PC-3 (cell line): Measurements from ENCODE around the gene KLK5. TPM values are rescaled to one million over a fixed set of nuclear protein-coding genes. Genes with fewer than 3 reads are reported as not detected.

Experiments
- ATAC-seq: fragments of 200-7000 bp; cut with Tn5 transposase; 2 replicates; pipeline ENCODE4 v1.9.1; 2020; ENCODE audit warnings: mild to moderate bottlenecking, moderate library complexity
- BruUV-seq: library from RNA; stranded (reverse); fragments of 400-500 nt; replicated peaks from 2 replicates; lab custom pipeline; 2021; lab: Mats Ljungman, UMichigan
- CTCF ChIA-PET: fragments of 300-600 bp; sonication (Branson Sonifier 250); formaldehyde crosslinking; loops from one replicate; lab custom pipeline; 2022; ENCODE audit warnings: antibody characterized with exemption; lab: Charles Lee
- POLR2A ChIA-PET: fragments of 300-600 bp; sonication (Branson Sonifier 250); formaldehyde crosslinking; loops from one replicate; lab custom pipeline; 2022; ENCODE audit warnings: antibody characterized with exemption; ENCODE audit not compliant: unreplicated experiment; lab: Charles Lee
- DNase-seq: peaks from one replicate; pipeline ENCODE4 v3.0.0-alpha.2; 2015
- H2AFZ ChIP-seq: fragments of 300-600 bp; sonication (generic); 2 replicates; pipeline ENCODE4 v1.6.0; 2016; ENCODE audit warnings: antibody characterized with exemption, low read length
- H3F3A ChIP-seq: fragments of 300-600 bp; sonication (generic); one replicate; pipeline ENCODE4 v1.6.0; 2017; ENCODE audit warnings: antibody characterized with exemption, low read length, control low read depth, mild to moderate bottlenecking; ENCODE audit not compliant: unreplicated experiment
- H3K27ac ChIP-seq: fragments of 300-600 bp; sonication (generic); 2 replicates; pipeline ENCODE4 v1.5.1; 2016; ENCODE audit warnings: mild to moderate bottlenecking, low read length
- H3K27me3 ChIP-seq: fragments of 300-600 bp; sonication (generic); 2 replicates; pipeline ENCODE4 v1.6.1; 2016; ENCODE audit warnings: low read length, mixed read lengths
- H3K36me3 ChIP-seq: fragments of 300-600 bp; sonication (generic); 2 replicates; pipeline ENCODE4 v1.6.1; 2016; ENCODE audit warnings: low read depth, mixed run types, low read length, mixed read lengths
- H3K4me1 ChIP-seq: fragments of 300-600 bp; sonication (generic); 2 replicates; pipeline ENCODE4 v1.5.1; 2016; ENCODE audit warnings: low read length; ENCODE audit not compliant: insufficient read depth
- H3K4me2 ChIP-seq: fragments of 300-600 bp; sonication (generic); 2 replicates; pipeline ENCODE4 v1.6.0; 2016; ENCODE audit warnings: low read length
- H3K4me3 ChIP-seq: fragments of 300-600 bp; sonication (generic); 2 replicates; pipeline ENCODE4 v1.5.1; 2016; ENCODE audit warnings: mild to moderate bottlenecking, low read length, mixed read lengths
- H3K79me2 ChIP-seq: fragments of 300-600 bp; sonication (generic); 2 replicates; pipeline ENCODE4 v1.6.1; 2017; ENCODE audit warnings: low read length, mixed read lengths
- H3K9ac ChIP-seq: fragments of 300-600 bp; sonication (generic); 2 replicates; pipeline ENCODE4 v1.6.0; 2016; ENCODE audit warnings: mild to moderate bottlenecking, low read length
- H3K9me2 ChIP-seq: fragments of 300-600 bp; sonication (generic); replicated peaks from 2 replicates; pipeline ENCODE4 v1.6.1; 2016; ENCODE audit warnings: mixed run types, low read length, mixed read lengths
- H3K9me3 ChIP-seq: fragments of 300-600 bp; sonication (generic); 2 replicates; pipeline ENCODE4 v1.6.1; 2016; ENCODE audit warnings: low read length, mixed read lengths
- H4K20me1 ChIP-seq: fragments of 300-600 bp; sonication (generic); 2 replicates; pipeline ENCODE4 v1.6.1; 2016; ENCODE audit warnings: low read length, mixed read lengths
- CTCF ChIP-seq: fragments of 300-600 bp; sonication (generic); conservative IDR thresholded peaks from 2 replicates; pipeline ENCODE4 v1.5.1; 2017; ENCODE audit warnings: antibody characterized with exemption, low read depth, mild to moderate bottlenecking, low read length
- EZH2 ChIP-seq: fragments of 300-600 bp; sonication (generic); IDR thresholded peaks from one replicate; pipeline ENCODE4 v1.6.1; 2017; ENCODE audit warnings: antibody characterized with exemption, mild to moderate bottlenecking, low read length; ENCODE audit not compliant: unreplicated experiment
- EZH2phosphoT487 ChIP-seq: fragments of 300-600 bp; sonication (generic); IDR thresholded peaks from 2 replicates; pipeline ENCODE4 v1.6.1; 2018; ENCODE audit warnings: mild to moderate bottlenecking, antibody characterized with exemption, low read length, borderline replicate concordance
- intact Hi-C: fragments of 100-400 bp; cut with micrococcal nuclease; formaldehyde crosslinking; loops from 2 replicates; pipeline ENCODE4 v1.9.0; 2023
- total RNA-seq: library from RNA; depleted of rRNA; stranded (reverse); fragments of >200 nt; gene quantifications from 2 replicates; pipeline ENCODE4 v1.2.3, GENCODE V29; 2014

Gene KLK5
- total RNA-seq, 1 experiment from 2014 or later, result 59.0 TPM

- intact Hi-C loops, result no loop called here
- Histone ChIP-seq H3K27me3 (no peaks in the 10 kb centered on the region), H3K4me3 (no peak overlapping the region), H2AFZ (no peak overlapping the region), H3K4me2 (no peak overlapping the region), H3K9me2 (no peaks in the 10 kb centered on the region), H3F3A (no peaks in the 10 kb centered on the region), H3K79me2 (no peaks in the 10 kb centered on the region), H3K36me3 (no peaks in the 10 kb centered on the region), H3K4me1 (peaks cover 21% of the 10 kb centered on the region), H3K9ac (no peak overlapping the region), H4K20me1 (no peaks in the 10 kb centered on the region), H3K9me3 (no peaks in the 10 kb centered on the region), H3K27ac (no peak overlapping the region)
- DNase-seq (no peak), ATAC-seq (peak; percentile 23; the same call in 1 of the 2 replicates)
- ChIA-PET POLR2A (no interaction called here), CTCF (no interaction called here)
- BruUV-seq, result no TSS peak
- TF ChIP-seq CTCF (no peak), EZH2 (no peak), EZH2phosphoT487 (no peak)
These were observed 29.3 kb upstream of the KLK5 start for GRCh38 chr19:50982186-50982585.

DNA sequence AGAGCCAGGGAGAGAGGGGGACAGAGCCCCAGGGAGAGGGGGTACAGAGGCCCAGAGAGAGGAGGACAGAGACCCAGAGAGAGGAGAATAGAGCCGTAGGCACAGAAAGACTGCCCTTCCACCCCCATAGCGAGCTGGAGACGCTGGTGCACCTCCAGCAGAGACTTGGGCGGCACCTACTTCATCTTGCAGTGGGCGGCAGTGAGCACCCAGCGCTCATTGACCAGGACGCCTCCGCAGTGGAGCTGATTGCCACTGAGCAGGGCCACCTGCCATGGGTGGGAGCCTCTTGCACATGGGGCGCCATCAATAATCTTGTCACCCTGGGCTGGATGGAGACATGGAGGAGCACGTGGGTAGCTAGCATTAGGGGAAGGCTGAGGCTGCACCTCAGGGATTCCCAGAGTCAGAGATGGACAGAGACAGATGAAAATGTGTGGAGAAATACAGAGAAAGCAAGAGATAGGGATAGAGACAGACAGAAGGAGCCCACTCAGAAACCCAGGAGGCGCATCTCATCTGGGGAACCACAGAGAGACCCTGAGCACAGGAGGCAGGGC lies 28.8 kb upstream of the KLK5 start:
- H3K36me3 ChIP-seq, result no peaks in the 10 kb centered on the region
- CTCF ChIA-PET, result no interaction called here
- no peaks in the 10 kb centered on the region for H3K9me3 ChIP-seq
- no TSS peak for BruUV-seq
- DNase-seq, result no peak
- H3K27me3 ChIP-seq, result no peaks in the 10 kb centered on the region
- POLR2A ChIA-PET, result no interaction called here
- ATAC-seq, result no peak
- no peaks in the 10 kb centered on the region for H3K79me2 ChIP-seq
- no peak overlapping the region for H3K4me2 ChIP-seq
- no peak overlapping the region for H3K4me3 ChIP-seq
- peaks cover 21% of the 10 kb centered on the region for H3K4me1 ChIP-seq
- H3F3A ChIP-seq, result no peaks in the 10 kb centered on the region
- intact Hi-C loops, result no loop called here
- no peaks in the 10 kb centered on the region for H3K9me2 ChIP-seq
- TF ChIP-seq EZH2phosphoT487 (no peak), EZH2 (no peak), CTCF (no peak)
- H2AFZ ChIP-seq, result no peak overlapping the region
- H4K20me1 ChIP-seq, result no peaks in the 10 kb centered on the region
- H3K27ac ChIP-seq, result no peak overlapping the region
- H3K9ac ChIP-seq, result no peak overlapping the region

DNA sequence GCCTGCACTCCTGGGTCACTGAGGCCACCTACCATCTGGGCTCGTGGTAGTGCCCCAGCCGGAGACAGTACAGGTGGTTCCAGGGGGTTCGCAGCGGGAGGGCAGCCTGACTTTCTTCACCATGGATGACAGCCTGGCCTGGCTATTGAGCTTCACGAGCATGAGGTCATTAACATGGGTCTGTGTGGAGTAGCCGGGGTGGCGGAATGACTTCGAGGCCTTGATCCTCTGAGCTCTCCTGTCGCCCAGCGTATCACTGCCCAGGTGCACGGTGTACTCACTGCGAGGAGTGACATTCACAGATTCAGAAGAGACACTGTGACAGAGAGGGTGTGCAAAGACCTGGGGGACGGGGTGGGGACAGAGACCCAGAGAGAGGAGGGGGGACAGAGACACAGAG lies 27.4 kb upstream of the KLK5 start:
- DNase-seq (no peak), ATAC-seq (no peak)
- intact Hi-C loops, result no loop called here
- H3K9me3 ChIP-seq, result no peaks in the 10 kb centered on the region
- no peaks in the 10 kb centered on the region for H3K36me3 ChIP-seq
- ChIA-PET CTCF (no interaction called here), POLR2A (no interaction called here)
- H2AFZ ChIP-seq, result no peak overlapping the region
- peaks cover 28% of the 10 kb centered on the region for H3K4me1 ChIP-seq
- H3F3A ChIP-seq, result no peaks in the 10 kb centered on the region
- BruUV-seq, result no TSS peak
- no peak overlapping the region for H3K9ac ChIP-seq
- no peak overlapping the region for H3K4me3 ChIP-seq
- no peaks in the 10 kb centered on the region for H3K79me2 ChIP-seq
- no peaks in the 10 kb centered on the region for H3K27me3 ChIP-seq
- no peaks in the 10 kb centered on the region for H4K20me1 ChIP-seq
- no peak overlapping the region for H3K4me2 ChIP-seq
- H3K9me2 ChIP-seq, result no peaks in the 10 kb centered on the region
- H3K27ac ChIP-seq, result no peak overlapping the region
- TF ChIP-seq EZH2, result no peak
- no peak for TF ChIP-seq EZH2phosphoT487
- TF ChIP-seq CTCF, result no peak
